ENCODE results near the gene KRTAP16-1. TPM values are rescaled to one million over a fixed set of nuclear protein-coding genes. Genes with fewer than 3 reads are reported as not detected.

The KRTAP16-1 gene
- total and polyA plus RNA-seq, 2 donors = not detected

DNA sequence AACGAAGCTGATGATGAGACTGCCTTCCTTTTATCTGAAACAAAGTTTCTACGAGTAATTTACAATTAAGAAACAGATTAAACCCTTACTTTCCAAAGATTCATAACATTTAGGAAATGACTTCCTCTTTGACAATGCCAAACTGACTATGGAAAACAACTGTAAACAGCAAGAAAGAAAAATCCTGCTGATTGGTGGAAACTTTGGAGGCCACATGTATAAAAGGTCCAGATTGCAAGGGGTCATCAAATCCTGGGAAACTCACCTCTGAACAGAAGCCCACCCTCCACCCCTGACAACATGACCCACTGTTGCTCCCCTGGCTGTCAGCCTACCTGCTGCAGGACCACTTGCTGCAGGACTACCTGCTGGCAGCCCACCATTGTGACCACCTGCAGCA lies 44.0 kb downstream of the KRTAP16-1 start, which contains the start of gene KRTAP9-6:
TSS of gene KRTAP9-6 (plus strand) at position 301 of the 400 bp plus-strand sequence. CDS start at position 301, 0 bp downstream.
- Histone ChIP-seq H3K4me1 (ENCODE audit: insufficient read depth) (no peaks in the 10 kb centered on the region), H3K4me3 (ENCODE audit: low read depth, low read length) (no peak within 1 kb of the TSS), H3K36me3 (ENCODE audit: insufficient read depth) (no peaks in the 10 kb centered on the region), H3K27ac (ENCODE audit: low read depth) (no peak within 1 kb of the TSS)
- WGBS = 38% methylated on average over 2 of the region's 2 CpGs
- no peak for DNase-seq (ENCODE audit: extremely low spot score)

- Histone ChIP-seq H3K4me1 (ENCODE audit: insufficient read depth) (no peaks in the 10 kb centered on the region), H3K4me3 (ENCODE audit: low read depth, low read length) (no peak overlapping the region), H3K36me3 (ENCODE audit: insufficient read depth) (no peaks in the 10 kb centered on the region), H3K27ac (ENCODE audit: low read depth) (no peak overlapping the region)
- 69% methylated on average over 3 of the region's 3 CpGs for WGBS
- peak; percentile 10 for DNase-seq (ENCODE audit: extremely low spot score)
These were observed 44.5 kb downstream of the KRTAP16-1 start for GRCh38 chr17:41264599-41264998.

DNA sequence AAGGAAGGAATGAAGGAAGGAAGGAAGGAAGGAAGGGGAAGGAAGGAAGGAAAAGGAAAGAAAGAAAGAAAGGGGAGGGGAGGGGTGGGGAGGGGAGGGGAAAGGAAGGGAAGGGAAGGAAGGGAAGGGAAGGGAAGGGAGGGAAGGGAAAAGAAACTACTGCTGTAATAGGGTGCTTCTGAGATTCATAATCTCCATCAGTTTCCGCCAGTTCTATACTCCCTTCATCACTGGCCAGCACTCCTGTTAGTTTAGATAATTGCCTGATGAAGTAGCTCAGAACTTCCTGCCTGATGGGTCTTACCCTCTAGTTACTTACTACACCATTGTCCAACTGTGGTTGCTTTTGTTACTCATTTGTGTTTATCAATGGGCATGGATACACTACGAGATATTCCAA lies 45.9 kb downstream of the KRTAP16-1 start:
- WGBS = 83% methylated on average over 2 of the region's 2 CpGs
- no peak for DNase-seq (ENCODE audit: extremely low spot score)
- H3K4me1 ChIP-seq (ENCODE audit: insufficient read depth) = no peaks in the 10 kb centered on the region

DNA sequence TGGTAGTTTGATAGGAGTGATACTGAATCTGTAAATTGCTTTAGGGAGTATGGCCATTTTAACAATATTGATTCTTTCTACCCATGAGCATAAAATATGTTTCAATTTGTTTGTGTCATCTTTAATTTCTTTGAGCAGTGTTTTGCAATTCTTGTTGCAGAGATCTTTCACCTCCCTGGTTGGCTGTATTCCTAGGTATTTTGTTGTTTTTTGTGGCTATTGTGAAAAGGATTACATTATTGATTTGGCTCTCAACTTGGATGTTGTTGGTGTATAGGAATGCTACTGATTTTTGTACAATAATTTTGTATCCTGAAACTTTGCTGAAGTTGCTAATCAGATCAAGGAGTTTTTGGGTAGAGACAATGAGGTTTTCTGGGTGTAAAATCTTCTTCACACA lies 50.7 kb downstream of the KRTAP16-1 start:
- Histone ChIP-seq H3K36me3 (ENCODE audit: insufficient read depth) (no peaks in the 10 kb centered on the region), H3K4me3 (ENCODE audit: low read depth, low read length) (no peak overlapping the region), H3K4me1 (ENCODE audit: insufficient read depth) (no peaks in the 10 kb centered on the region), H3K27ac (ENCODE audit: low read depth) (no peak overlapping the region)
- no peak for DNase-seq (ENCODE audit: extremely low spot score)

More for the DNA sequence above, 45.9 kb downstream of the KRTAP16-1 start:
- no peaks in the 10 kb centered on the region for H3K36me3 ChIP-seq (ENCODE audit: insufficient read depth)
- H3K27ac ChIP-seq (ENCODE audit: low read depth) = no peak overlapping the region
- H3K4me3 ChIP-seq (ENCODE audit: low read depth, low read length) = no peak overlapping the region

Small RNA genes lying within 50 kb of the gene (small RNA-seq; reads per million reads assigned to genes)
- gene KRTAP9-10P = not detected

Other genes with a start within 250 kb of the KRTAP16-1 start
Only the 30 nearest of the 36 such genes appear.
- gene KRTAP4-16, start 207.1 kb downstream of the KRTAP16-1 start, total RNA-seq = not detected
- not detected for gene KRTAP4-16, start 207.1 kb downstream of the KRTAP16-1 start, polyA plus RNA-seq
- gene KRTAP4-9, start 203.9 kb downstream of the KRTAP16-1 start, total RNA-seq = not detected
- gene KRTAP4-9, start 203.9 kb downstream of the KRTAP16-1 start, polyA plus RNA-seq = not detected
- not detected for gene KRTAP4-11, start 190.9 kb downstream of the KRTAP16-1 start, total RNA-seq
- not detected for gene KRTAP4-11, start 190.9 kb downstream of the KRTAP16-1 start, polyA plus RNA-seq
- not detected for gene KRTAP4-12, start 185.1 kb downstream of the KRTAP16-1 start, total RNA-seq
- not detected for gene KRTAP4-12, start 185.1 kb downstream of the KRTAP16-1 start, polyA plus RNA-seq
- gene KRTAP4-6, start 168.8 kb downstream of the KRTAP16-1 start, total RNA-seq = not detected
- not detected for gene KRTAP4-6, start 168.8 kb downstream of the KRTAP16-1 start, polyA plus RNA-seq
- not detected for gene KRTAP4-5, start 159.5 kb downstream of the KRTAP16-1 start, total RNA-seq
- not detected for gene KRTAP4-5, start 159.5 kb downstream of the KRTAP16-1 start, polyA plus RNA-seq
- not detected for gene KRTAP4-4, start 148.6 kb downstream of the KRTAP16-1 start, total RNA-seq
- not detected for gene KRTAP4-4, start 148.6 kb downstream of the KRTAP16-1 start, polyA plus RNA-seq
- not detected for gene KRTAP4-3, start 141.1 kb downstream of the KRTAP16-1 start, total RNA-seq
- gene KRTAP4-3, start 141.1 kb downstream of the KRTAP16-1 start, polyA plus RNA-seq = not detected
- not detected for gene KRTAP4-2, start 131.1 kb downstream of the KRTAP16-1 start, total RNA-seq
- not detected for gene KRTAP4-2, start 131.1 kb downstream of the KRTAP16-1 start, polyA plus RNA-seq
- gene KRTAP4-1, start 124.4 kb downstream of the KRTAP16-1 start, total RNA-seq = not detected
- gene KRTAP4-1, start 124.4 kb downstream of the KRTAP16-1 start, polyA plus RNA-seq = not detected
- not detected for gene KRTAP9-1, start 119.4 kb downstream of the KRTAP16-1 start, total RNA-seq
- gene KRTAP9-1, start 119.4 kb downstream of the KRTAP16-1 start, polyA plus RNA-seq = not detected
- not detected for gene KRTAP9-2, start 82.7 kb downstream of the KRTAP16-1 start, total RNA-seq
- not detected for gene KRTAP9-2, start 82.7 kb downstream of the KRTAP16-1 start, polyA plus RNA-seq
- not detected for gene KRTAP9-3, start 76.9 kb downstream of the KRTAP16-1 start, total RNA-seq
- gene KRTAP9-3, start 76.9 kb downstream of the KRTAP16-1 start, polyA plus RNA-seq = not detected
- gene KRTAP9-8, start 71.3 kb downstream of the KRTAP16-1 start, total RNA-seq = not detected
- gene KRTAP9-8, start 71.3 kb downstream of the KRTAP16-1 start, polyA plus RNA-seq = not detected
- not detected for gene KRTAP9-4, start 59.6 kb downstream of the KRTAP16-1 start, total RNA-seq
- gene KRTAP9-4, start 59.6 kb downstream of the KRTAP16-1 start, polyA plus RNA-seq = not detected
- gene KRTAP9-9, start 53.9 kb downstream of the KRTAP16-1 start, total RNA-seq = not detected
- not detected for gene KRTAP9-9, start 53.9 kb downstream of the KRTAP16-1 start, polyA plus RNA-seq
- gene KRTAP9-6, start 43.9 kb downstream of the KRTAP16-1 start, total RNA-seq = not detected
- gene KRTAP9-6, start 43.9 kb downstream of the KRTAP16-1 start, polyA plus RNA-seq = not detected
- not detected for gene KRTAP9-7, start 33.6 kb downstream of the KRTAP16-1 start, total RNA-seq
- not detected for gene KRTAP9-7, start 33.6 kb downstream of the KRTAP16-1 start, polyA plus RNA-seq
- not detected for gene KRTAP29-1, start 6.5 kb downstream of the KRTAP16-1 start, total RNA-seq
- gene KRTAP29-1, start 6.5 kb downstream of the KRTAP16-1 start, polyA plus RNA-seq = not detected
- gene KRTAP17-1, start 6.4 kb upstream of the KRTAP16-1 start, total RNA-seq = not detected
- gene KRTAP17-1, start 6.4 kb upstream of the KRTAP16-1 start, polyA plus RNA-seq = not detected
- gene KRT33A, start 41.5 kb upstream of the KRTAP16-1 start, total RNA-seq = not detected
- gene KRT33A, start 41.5 kb upstream of the KRTAP16-1 start, polyA plus RNA-seq = not detected
- gene KRT33B, start 60.5 kb upstream of the KRTAP16-1 start, total RNA-seq = not detected
- not detected for gene KRT33B, start 60.5 kb upstream of the KRTAP16-1 start, polyA plus RNA-seq
- gene KRT34, start 73.0 kb upstream of the KRTAP16-1 start, total RNA-seq = not detected
- not detected for gene KRT34, start 73.0 kb upstream of the KRTAP16-1 start, polyA plus RNA-seq
- gene KRT31, start 88.3 kb upstream of the KRTAP16-1 start, total RNA-seq = 0.16 TPM
- gene KRT31, start 88.3 kb upstream of the KRTAP16-1 start, polyA plus RNA-seq = not detected
- gene KRT37, start 115.3 kb upstream of the KRTAP16-1 start, total RNA-seq = not detected
- gene KRT37, start 115.3 kb upstream of the KRTAP16-1 start, polyA plus RNA-seq = not detected
- gene KRT38, start 131.7 kb upstream of the KRTAP16-1 start, total RNA-seq = not detected
- gene KRT38, start 131.7 kb upstream of the KRTAP16-1 start, polyA plus RNA-seq = not detected
- not detected for gene KRT32, start 158.1 kb upstream of the KRTAP16-1 start, total RNA-seq
- not detected for gene KRT32, start 158.1 kb upstream of the KRTAP16-1 start, polyA plus RNA-seq
- not detected for gene KRT35, start 171.8 kb upstream of the KRTAP16-1 start, total RNA-seq
- not detected for gene KRT35, start 171.8 kb upstream of the KRTAP16-1 start, polyA plus RNA-seq
- not detected for gene KRT36, start 180.6 kb upstream of the KRTAP16-1 start, total RNA-seq
- not detected for gene KRT36, start 180.6 kb upstream of the KRTAP16-1 start, polyA plus RNA-seq
- 356 TPM for gene KRT13, start 196.3 kb upstream of the KRTAP16-1 start, total RNA-seq
- 401 TPM for gene KRT13, start 196.3 kb upstream of the KRTAP16-1 start, polyA plus RNA-seq